HG03159 (cell line): ENCODE measurements around the gene IL10RB.
"Not testable (repeated sequence)": the region's sequence is repeated elsewhere in the genome, so short reads cannot be mapped to it uniquely, and the experiment has no call there.

ENCODE experiments used
- ATAC-seq: cut with Tn5 transposase; IDR thresholded peaks from one replicate; pipeline ENCODE4 v1.9.1; 2021; ENCODE audit warnings: mild to moderate bottlenecking, moderate library complexity; ENCODE audit not compliant: unreplicated experiment

The IL10RB gene

GRCh38 chr21:33266050-33266788 lies at the start of gene IL10RB:
IL10RB (plus strand) TSS chr21:33266367; CDS start chr21:33266466, 99 bp downstream.
- peak; percentile 41 for ATAC-seq

- no peak for ATAC-seq
Observed at GRCh38 chr21:33217138-33217520, 49.0 kb upstream of the IL10RB start.

GRCh38 chr21:33219300-33219699 lies 46.9 kb upstream of the IL10RB start:
- no peak for ATAC-seq

GRCh38 chr21:33219954-33220353 lies 46.2 kb upstream of the IL10RB start:
- ATAC-seq: no peak

- ATAC-seq: not testable (repeated sequence)
Observed at GRCh38 chr21:33225376-33225775, 40.8 kb upstream of the IL10RB start.

GRCh38 chr21:33228455-33228854 lies 37.7 kb upstream of the IL10RB start:
- ATAC-seq: no peak

DNA sequence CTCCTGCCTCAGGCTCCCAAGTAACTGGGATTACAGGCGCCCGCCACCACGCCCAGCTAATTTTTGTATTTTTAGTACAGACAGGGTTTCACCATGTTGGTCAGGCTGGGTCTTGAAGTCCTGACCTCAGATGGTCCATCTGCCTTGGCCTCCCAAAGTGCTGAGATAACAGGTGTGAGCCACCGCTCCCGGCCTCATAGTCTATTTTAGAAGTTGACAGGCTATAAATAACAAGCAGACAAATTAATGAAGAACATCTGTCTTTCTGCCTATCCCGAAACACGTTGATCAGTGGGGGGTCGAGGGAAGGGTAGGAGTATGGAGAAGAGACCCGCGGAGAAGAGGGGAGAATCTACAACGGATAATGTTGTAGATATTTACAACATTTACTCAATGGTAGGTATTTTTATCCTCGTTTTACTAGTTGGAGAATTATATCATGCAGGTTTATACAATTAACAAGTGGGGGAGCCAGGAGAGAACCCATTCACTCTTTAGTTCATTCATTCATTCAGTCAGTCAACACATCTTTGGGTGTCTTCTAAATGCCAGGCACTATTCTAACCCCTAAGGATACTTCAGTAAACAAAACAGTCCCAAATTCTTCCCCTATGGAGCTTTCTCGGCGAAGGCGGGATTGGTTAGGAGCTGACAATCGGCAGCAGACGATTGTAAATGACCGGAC lies 36.9 kb upstream of the IL10RB start:
- ATAC-seq: peak; percentile 2

GRCh38 chr21:33229784-33230544 lies 36.2 kb upstream of the IL10RB start, which contains the start of gene IFNAR2:
IFNAR2 (plus strand) TSS chr21:33229938; CDS start chr21:33241923, 11,985 bp downstream.
- peak; percentile 72 for ATAC-seq

GRCh38 chr21:33230545-33231324 lies 35.4 kb upstream of the IL10RB start:
- peak; percentile 19 for ATAC-seq

GRCh38 chr21:33231526-33231925 lies 34.6 kb upstream of the IL10RB start:
- no peak for ATAC-seq

DNA sequence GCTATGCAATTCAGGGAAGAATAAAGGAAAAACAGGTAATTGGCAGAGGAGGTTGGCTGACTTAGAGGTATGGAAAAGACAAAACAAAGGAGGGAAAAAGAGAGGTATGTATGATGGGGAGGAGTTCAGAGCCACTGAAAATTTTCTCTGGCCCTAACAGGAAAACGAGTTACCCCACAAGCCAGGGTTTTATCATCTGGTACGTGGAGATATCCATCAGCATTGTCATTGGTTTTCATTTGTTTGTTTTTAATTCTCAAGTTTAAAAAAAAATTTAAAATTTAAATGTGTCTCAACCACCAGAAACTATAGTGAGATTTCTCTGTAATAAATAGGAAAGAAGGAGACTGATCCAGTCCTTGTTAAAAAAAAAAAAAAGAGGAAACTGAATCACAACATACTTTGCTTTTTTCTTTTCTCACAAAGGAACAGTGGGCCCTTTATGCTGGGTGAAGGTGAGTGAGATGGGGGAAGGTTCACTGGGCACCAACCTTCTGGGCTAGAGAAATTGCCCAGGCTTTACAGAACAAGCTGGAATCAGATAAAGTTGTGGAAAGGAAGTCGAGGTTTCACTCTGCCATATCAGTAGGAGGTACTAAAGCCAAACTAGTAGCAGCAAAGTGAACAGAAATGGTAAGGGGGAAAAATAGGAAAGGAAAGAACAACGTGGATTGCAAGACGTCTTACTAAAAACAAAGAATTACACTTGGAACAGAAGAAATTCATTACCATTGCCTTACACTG lies 33.7 kb upstream of the IL10RB start:
- no peak for ATAC-seq

DNA sequence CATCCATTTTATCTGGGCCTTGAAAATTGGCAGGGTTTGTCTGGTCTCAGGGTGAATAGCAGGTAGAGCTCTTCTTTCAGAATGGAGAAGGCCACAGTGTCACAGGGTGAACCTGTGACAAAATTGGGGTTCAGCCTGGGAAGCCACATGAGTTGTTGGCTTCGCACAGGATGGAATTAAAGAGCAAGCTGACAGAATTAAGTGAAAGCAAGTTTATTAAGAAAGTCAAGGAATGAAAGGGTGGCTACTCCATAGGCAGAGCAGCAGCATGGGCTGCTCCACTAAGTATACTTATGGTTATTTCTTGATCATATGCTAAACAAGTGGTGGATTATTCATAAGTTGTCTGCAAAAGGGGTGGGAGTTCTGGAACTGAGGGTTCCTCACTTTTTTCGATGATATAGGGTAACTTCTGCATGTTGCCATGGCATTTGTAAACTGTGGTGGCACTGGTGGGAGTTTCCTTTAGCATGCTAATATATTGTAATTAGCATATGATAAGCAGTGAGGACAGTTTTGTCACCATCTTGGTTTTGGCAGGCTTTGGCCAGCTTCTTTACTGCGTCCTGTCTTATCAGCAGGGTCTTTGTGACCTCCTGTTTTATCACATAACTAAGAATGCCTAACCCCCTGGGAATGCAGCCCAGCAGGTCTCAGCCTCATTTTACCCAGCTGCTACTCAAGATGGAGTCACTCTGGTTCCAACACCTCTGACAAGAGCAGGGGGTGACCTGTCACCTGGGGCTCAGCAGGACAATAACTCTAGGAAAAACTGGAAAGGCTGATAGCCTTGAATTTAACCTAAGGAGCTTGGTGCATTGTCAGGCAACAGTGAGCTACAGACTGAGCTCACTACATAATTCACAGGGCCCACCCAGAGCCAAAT lies 31.3 kb upstream of the IL10RB start:
- no peak for ATAC-seq

DNA sequence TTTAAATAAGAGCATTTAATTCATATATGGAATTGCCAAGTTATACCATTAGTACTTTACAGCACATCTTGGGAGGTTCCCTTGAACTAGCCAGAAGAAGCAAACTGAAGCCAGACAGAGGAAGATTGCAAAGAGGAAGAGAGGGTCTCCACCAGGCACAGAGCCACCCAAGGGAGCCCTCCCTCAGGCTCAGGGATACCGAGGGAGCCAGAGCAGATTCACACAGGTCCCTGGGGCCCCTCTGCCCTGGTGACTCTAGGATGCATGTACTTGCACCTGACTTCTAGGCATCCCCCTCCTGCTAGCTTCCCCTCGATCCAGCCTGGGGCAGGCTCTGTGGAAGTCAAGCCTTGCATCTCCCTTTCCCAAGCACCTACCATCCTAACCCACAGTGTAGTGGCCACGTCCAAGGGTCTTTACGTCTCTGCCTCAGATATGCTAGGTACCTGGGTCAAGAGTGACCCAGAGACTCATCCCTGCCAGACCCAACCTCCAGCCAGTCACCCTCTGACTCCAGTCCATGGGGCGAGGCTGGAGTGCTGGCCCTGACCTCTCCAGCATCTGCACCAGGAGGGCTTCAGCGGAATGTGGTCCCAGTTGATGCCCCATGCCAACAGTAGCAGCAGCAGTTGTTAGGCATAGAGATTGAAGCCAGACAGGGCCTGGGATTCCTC lies 30.0 kb upstream of the IL10RB start:
- no peak for ATAC-seq

- ATAC-seq: no peak
Observed at GRCh38 chr21:33236766-33237165, 29.4 kb upstream of the IL10RB start.

DNA sequence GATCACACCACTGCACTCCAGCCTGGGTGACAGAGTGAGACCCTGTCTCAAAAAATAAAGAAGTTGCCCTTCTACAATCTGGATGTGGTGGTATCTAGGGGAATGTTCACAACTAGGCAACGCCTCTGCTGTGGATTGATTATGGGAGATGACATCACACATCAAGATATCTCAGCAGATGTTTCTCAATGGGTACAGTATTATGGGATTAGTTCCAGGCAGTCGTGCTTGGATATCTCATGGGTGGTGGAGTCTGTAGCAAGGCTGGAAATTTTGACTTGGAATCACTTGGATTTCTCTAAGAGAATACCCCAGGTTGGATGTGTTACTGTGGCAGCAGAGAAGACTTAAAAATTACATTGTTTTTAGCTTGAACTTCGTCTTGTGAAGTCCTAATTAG lies 28.7 kb upstream of the IL10RB start:
- ATAC-seq: no peak

- ATAC-seq: peak; percentile 28
Observed at GRCh38 chr21:33238146-33238545, 28.0 kb upstream of the IL10RB start.

GRCh38 chr21:33238565-33239255 lies 27.5 kb upstream of the IL10RB start:
- peak; percentile 69 for ATAC-seq

- not testable (repeated sequence) for ATAC-seq
Observed at GRCh38 chr21:33239559-33240127, 26.5 kb upstream of the IL10RB start.
